Measurements from ENCODE around the gene TBPL1. TPM values are rescaled to one million over a fixed set of nuclear protein-coding genes. Genes with fewer than 3 reads are reported as not detected.
A peak's percentile ranks its signal among the peaks of the same experiment; 100 is the strongest.
"Not testable (repeated sequence)": the region's sequence is repeated elsewhere in the genome, so short reads cannot be mapped to it uniquely, and the experiment has no call there.

Gene TBPL1
- polyA plus RNA-seq, 1 donor (not counting 4 experiments of a cell fraction or from before 2014, with no cell fraction given), result 39.1 TPM

DNA sequence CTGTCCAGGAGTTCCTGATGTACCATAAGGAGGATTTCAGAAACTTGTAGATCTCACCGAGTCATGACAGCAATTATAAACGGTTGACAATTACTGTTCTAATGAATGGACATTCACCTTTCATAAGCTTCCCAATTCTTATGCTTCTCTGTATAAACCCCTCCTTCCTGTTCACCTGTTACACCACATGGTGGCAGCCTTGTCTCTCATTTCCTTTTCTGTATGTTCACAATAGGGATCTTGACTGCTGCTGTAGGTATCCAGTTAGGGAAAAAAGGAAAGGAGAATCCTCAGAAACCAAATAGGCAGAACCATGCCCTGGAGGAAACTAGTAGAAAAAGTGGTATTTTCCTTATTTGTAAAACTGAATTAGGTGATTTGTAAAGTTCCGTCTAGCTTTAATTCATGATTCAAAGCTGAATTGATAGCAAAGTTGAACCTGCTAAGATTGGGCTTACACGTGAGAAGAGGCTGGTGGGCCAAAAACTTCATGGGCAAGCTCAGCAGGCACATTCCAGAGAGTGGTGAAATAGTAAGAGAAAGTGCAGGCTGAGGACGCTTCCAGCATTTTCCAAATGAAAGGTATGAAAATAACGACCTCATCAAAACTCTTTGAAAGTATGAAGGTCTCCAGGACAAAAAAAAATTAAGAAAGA, 29.0 kb upstream of the TBPL1 start:
- TF ChIP-seq EZH2 (IDR thresholded peaks at IDR 0.05; ENCODE audit: low read length), result no peak
- TF ChIP-seq, protein P1, sequence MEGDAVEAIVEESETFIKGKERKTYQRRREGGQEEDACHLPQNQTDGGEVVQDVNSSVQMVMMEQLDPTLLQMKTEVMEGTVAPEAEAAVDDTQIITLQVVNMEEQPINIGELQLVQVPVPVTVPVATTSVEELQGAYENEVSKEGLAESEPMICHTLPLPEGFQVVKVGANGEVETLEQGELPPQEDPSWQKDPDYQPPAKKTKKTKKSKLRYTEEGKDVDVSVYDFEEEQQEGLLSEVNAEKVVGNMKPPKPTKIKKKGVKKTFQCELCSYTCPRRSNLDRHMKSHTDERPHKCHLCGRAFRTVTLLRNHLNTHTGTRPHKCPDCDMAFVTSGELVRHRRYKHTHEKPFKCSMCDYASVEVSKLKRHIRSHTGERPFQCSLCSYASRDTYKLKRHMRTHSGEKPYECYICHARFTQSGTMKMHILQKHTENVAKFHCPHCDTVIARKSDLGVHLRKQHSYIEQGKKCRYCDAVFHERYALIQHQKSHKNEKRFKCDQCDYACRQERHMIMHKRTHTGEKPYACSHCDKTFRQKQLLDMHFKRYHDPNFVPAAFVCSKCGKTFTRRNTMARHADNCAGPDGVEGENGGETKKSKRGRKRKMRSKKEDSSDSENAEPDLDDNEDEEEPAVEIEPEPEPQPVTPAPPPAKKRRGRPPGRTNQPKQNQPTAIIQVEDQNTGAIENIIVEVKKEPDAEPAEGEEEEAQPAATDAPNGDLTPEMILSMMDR (optimal IDR thresholded peaks at IDR 0.05 in 1 of 3, IDR thresholded peaks at IDR 0.05 in 1 of 3, conservative IDR thresholded peaks at IDR 0.05 in 1 of 3; ENCODE audit: extremely low read depth in 1 of 3, insufficient read depth in 2 of 3, low read length in 3 of 3), result peak; percentile 59 to 81 (median 60)

DNA sequence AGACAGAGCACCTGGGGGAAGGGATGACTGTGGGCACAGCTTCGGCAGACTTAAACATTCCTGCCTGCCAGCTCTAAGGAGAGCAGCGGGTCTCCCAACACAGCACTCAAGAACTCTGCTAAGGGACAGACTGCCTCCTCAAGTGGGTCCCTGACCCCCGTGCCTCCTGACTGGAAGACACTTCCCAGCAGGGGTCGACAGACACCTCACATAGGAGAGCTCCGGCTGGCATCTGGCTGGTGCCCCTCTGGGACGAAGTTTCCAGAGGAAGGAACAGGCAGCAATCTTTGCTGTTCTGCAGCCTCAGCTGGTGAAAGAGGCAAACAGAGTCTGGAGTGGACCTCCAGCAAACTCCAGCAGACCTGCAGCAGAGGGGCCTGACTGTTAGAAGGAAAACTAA, 21.8 kb upstream of the TBPL1 start:
- H3K9ac ChIP-seq (ENCODE audit: control insufficient read depth, extremely low read depth, insufficient read depth, low read length); H3K4me1 ChIP-seq (ENCODE audit: control insufficient read depth, extremely low read depth, insufficient read depth, low read length); H3K4me3 ChIP-seq (ENCODE audit: control insufficient read depth in 2 of 3, extremely low read depth in 1 of 3, insufficient read depth in 2 of 3, low read depth in 1 of 3, low read length in 3 of 3); H4K20me1 ChIP-seq (ENCODE audit: control insufficient read depth, extremely low read depth, insufficient read depth, low read length); H3K9me1 ChIP-seq (ENCODE audit: control insufficient read depth, extremely low read depth, insufficient read depth, low read length); dilution Hi-C loops (cut with MboI; ENCODE audit: extremely low pct_ligation_motif_present, low sequenced_read_pairs); H3K9me3 ChIP-seq (ENCODE audit: control insufficient read depth, low read depth, low read length); H3K4me2 ChIP-seq (ENCODE audit: control insufficient read depth, extremely low read depth, insufficient read depth, low read depth, low read length); H3K27me3 ChIP-seq (ENCODE audit: control insufficient read depth, extremely low read depth, insufficient read depth, low read length); DNase-seq (ENCODE audit: low read depth, low spot score); H3K79me2 ChIP-seq (ENCODE audit: control insufficient read depth, insufficient read depth, low read length); FAIRE-seq; H3K36me3 ChIP-seq (ENCODE audit: control insufficient read depth in 2 of 2, extremely low read depth in 1 of 2, insufficient read depth in 2 of 2, low read length in 2 of 2); H3K27ac ChIP-seq (ENCODE audit: control insufficient read depth, insufficient read depth, low read length); H2AFZ ChIP-seq (ENCODE audit: control insufficient read depth, low read length): not testable (repeated sequence)

More for the DNA sequence above, 29.0 kb upstream of the TBPL1 start:
- Histone ChIP-seq H3K79me2 (ENCODE audit: control insufficient read depth, insufficient read depth, low read length) (no peaks in the 10 kb centered on the region), H4K20me1 (ENCODE audit: control insufficient read depth, extremely low read depth, insufficient read depth, low read length) (no peaks in the 10 kb centered on the region), H2AFZ (ENCODE audit: control insufficient read depth, low read length) (no peak overlapping the region), H3K27me3 (ENCODE audit: control insufficient read depth, extremely low read depth, insufficient read depth, low read length) (no peaks in the 10 kb centered on the region), H3K9me1 (ENCODE audit: control insufficient read depth, extremely low read depth, insufficient read depth, low read length) (no peaks in the 10 kb centered on the region), H3K4me3 (ENCODE audit: control insufficient read depth in 2 of 3, extremely low read depth in 1 of 3, insufficient read depth in 2 of 3, low read depth in 1 of 3, low read length in 3 of 3) (no peak overlapping the region), H3K9ac (ENCODE audit: control insufficient read depth, extremely low read depth, insufficient read depth, low read length) (no peak overlapping the region), H3K36me3 (ENCODE audit: control insufficient read depth in 2 of 2, extremely low read depth in 1 of 2, insufficient read depth in 2 of 2, low read length in 2 of 2) (no peaks in the 10 kb centered on the region), H3K9me3 (ENCODE audit: control insufficient read depth, low read depth, low read length) (no peaks in the 10 kb centered on the region), H3K4me2 (ENCODE audit: control insufficient read depth, extremely low read depth, insufficient read depth, low read depth, low read length) (no peak overlapping the region), H3K27ac (ENCODE audit: control insufficient read depth, insufficient read depth, low read length) (no peak overlapping the region), H3K4me1 (ENCODE audit: control insufficient read depth, extremely low read depth, insufficient read depth, low read length) (no peaks in the 10 kb centered on the region)
- FAIRE-seq (peak; percentile 95), DNase-seq (ENCODE audit: low read depth, low spot score) (peak; percentile 33)
- dilution Hi-C loops (cut with MboI; ENCODE audit: extremely low pct_ligation_motif_present, low sequenced_read_pairs), result loop anchor here (10.0 kb wide), 1 partner anchor 171 kb away; no protein-coding TSS in a partner anchor

DNA sequence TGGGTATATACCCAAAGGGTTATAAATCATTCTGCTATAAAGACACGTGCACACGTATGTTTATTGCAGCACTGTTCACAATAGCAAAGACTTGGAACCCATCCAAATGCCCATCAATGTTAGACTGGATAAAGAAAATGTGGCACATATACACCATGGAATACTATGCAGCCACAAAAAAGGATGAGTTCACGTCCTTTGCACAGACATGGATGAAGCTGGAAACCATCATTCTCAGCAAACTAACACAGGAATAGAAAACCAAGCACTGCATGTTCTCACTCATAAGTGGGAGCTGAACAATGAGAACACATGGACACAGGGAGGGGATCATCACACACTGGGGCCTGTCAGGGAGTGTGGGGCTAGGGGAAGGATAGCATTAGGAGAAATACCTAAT, 16.7 kb upstream of the TBPL1 start:
- dilution Hi-C loops (cut with MboI; ENCODE audit: extremely low pct_ligation_motif_present, low sequenced_read_pairs); DNase-seq (ENCODE audit: low read depth, low spot score); H3K9me1 ChIP-seq (ENCODE audit: control insufficient read depth, extremely low read depth, insufficient read depth, low read length); H3K27ac ChIP-seq (ENCODE audit: control insufficient read depth, insufficient read depth, low read length); H2AFZ ChIP-seq (ENCODE audit: control insufficient read depth, low read length); H4K20me1 ChIP-seq (ENCODE audit: control insufficient read depth, extremely low read depth, insufficient read depth, low read length); H3K9me3 ChIP-seq (ENCODE audit: control insufficient read depth, low read depth, low read length); H3K4me3 ChIP-seq (ENCODE audit: control insufficient read depth in 2 of 3, extremely low read depth in 1 of 3, insufficient read depth in 2 of 3, low read depth in 1 of 3, low read length in 3 of 3); H3K79me2 ChIP-seq (ENCODE audit: control insufficient read depth, insufficient read depth, low read length); H3K4me2 ChIP-seq (ENCODE audit: control insufficient read depth, extremely low read depth, insufficient read depth, low read depth, low read length); H3K36me3 ChIP-seq (ENCODE audit: control insufficient read depth in 2 of 2, extremely low read depth in 1 of 2, insufficient read depth in 2 of 2, low read length in 2 of 2); H3K4me1 ChIP-seq (ENCODE audit: control insufficient read depth, extremely low read depth, insufficient read depth, low read length); H3K27me3 ChIP-seq (ENCODE audit: control insufficient read depth, extremely low read depth, insufficient read depth, low read length); FAIRE-seq; H3K9ac ChIP-seq (ENCODE audit: control insufficient read depth, extremely low read depth, insufficient read depth, low read length): not testable (repeated sequence)
